ENCODE data around the gene WDFY3.

The WDFY3 gene

GRCh38 chr4:84786478-84786877, 180.0 kb downstream of the WDFY3 start:
- DNase-seq, result no peak

DNA sequence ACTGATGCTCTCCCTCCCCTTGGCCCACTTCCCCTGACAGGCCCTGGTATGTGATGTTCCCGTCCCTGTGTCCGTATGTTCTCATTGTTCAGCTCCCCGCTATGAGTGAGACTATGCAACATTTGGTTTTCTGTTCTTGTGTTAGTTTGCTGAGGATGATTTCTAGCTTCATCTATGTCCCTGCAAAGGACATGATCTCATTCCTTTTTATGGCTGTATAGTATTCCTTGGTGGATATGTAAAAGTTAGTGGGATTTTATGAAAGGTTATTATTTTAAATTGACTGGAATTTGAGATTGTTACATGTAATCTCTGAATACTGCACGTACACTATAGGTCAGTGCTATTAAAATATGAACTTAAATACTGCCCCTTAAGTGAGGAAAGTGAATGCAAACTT, 184.0 kb downstream of the WDFY3 start:
- no peak for DNase-seq

DNA sequence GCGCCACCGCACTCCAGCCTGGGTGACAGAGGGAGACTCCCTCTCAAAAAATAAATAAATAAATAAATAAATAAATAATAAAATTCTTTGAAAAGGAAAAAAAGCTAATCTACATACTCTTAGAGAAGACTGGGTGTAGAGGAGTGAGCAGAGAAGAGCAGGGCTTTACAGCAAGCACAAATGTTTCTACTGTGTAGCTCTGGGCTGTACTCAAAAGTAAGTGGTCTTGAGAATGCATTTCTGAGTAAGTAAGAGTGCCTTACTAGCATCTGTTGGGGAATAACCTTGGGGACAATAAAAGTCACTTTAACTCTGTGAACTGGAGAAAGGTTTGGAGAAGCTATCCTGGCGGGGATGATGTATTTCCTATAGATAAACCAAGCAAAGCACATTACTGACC, 185.8 kb downstream of the WDFY3 start:
- DNase-seq, result no peak

GRCh38 chr4:84778041-84778440, 188.4 kb downstream of the WDFY3 start:
- no peak for DNase-seq

- DNase-seq, result no peak
These were observed 199.3 kb downstream of the WDFY3 start for GRCh38 chr4:84767168-84767567.

DNA sequence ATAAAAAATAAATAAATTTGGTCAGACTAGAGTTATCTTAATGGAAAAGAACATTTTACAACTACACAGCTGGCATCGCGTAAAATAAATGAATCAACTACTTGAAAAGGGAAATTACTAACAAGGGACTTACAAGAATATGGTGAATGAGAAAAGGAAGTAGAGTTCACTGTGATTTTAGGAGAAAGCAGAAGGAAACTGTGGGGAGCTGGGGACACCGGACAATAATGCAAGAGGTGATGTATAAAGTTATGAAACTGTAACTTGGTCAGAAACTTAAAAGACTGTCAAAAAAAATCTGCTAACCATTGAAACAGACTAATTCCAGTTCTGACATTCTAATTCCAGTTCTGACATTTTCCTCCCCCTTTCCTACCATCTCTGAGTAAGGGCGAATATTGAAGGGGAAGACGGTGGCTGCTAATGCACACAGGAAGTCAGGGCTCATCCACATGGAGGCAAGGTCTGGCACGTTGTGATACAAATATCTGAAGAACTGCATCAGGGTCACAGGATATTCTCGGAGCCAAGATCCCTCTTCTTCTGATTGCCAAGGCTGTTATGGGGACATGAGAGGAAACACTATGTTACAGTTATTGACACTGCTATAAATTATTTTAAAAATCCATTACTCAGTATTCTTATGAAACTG, 213.0 kb downstream of the WDFY3 start:
- DNase-seq, result no peak

DNA sequence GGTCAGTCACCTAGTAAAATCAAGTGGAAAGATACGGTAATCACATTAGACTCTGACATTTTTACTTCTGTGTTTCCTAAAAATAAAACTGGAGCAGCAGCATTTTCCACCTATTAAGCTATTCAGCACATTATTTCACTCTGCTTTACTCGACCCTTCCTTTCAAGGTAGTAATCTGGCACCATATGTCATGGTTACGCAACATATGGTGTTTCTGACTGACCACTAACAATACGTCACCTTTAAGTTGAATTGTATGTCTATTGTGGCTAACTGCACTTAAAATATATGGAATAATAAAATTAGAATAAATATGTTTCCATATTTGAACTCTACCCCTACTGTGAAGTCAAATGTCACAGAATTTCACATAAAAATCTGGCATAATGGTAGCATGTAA, 214.8 kb downstream of the WDFY3 start:
- DNase-seq, result no peak

DNA sequence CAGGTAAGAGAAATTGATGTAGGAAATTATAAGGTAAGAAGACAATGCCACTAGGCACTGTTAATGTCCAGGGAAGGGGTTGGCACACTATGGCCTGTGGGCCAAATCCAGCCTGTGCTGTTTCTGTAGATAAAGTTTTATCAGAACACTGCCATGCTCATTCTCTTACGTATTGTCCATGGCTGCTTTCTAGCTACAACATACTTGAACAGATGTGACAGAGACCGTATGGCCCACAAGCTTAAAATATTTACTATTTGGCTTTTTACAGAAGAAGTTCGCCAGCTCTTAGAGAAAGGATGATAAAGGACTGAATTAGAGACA, 215.6 kb downstream of the WDFY3 start:
- no peak for DNase-seq

- DNase-seq, result no peak
These were observed 216.1 kb downstream of the WDFY3 start for GRCh38 chr4:84750260-84750959.

DNA sequence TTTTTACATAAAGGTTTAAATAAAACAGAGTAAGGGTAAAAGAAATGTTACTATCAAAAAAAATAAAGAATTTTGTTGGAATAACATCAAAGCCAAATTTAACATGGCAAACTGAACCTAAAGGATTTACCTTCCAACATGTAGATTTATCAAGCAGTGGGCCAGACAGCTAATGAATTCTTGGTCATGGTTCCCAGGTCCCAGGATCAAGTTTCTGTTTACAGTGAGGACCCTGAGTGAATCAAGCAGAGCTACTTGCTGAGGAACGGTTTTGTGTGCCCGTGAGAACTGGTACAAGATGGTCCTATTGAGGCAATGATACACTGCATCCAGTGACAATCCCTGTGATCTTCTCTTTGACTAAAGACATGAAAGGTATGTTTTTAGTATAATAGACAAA, 226.4 kb downstream of the WDFY3 start:
- DNase-seq, result no peak

DNA sequence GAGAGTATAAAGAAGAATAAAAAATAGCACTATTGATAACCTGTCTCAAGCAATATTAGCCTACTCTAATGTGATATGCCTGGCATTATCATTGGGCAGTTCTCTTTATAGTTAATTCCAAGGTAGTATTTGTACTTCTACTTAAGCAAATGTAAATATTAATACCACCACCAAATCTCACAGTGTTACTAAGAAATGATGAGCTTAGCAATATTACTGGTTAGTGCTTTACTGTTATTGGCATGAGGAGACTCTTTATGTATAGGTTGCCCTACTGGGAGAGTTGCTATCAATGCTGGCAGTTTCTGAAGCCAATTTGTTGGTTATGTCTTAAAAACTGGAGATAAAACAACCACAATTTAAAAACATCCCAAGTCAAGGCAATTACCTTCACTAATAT, 227.9 kb downstream of the WDFY3 start:
- DNase-seq, result no peak

DNA sequence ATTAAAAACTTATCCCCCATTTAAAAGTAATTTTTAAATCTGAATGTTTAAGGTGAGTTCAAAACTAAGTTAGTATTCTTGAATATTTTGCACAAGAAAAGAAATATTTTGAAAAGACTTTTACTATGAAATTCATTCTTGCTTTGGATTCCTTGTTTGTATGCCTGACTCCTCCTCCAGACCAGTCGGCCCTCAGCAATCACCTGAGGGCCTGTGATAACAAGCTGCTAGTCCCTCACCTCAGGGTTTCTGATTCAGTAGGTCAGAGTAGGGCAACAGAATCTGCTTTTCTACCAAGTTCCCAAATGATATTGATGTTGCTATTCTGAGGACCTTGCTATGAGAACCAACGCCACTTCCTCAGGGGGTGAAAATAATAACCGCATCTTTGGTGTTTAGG, 228.8 kb downstream of the WDFY3 start:
- no peak for DNase-seq

- no peak for DNase-seq
These were observed 232.5 kb downstream of the WDFY3 start for GRCh38 chr4:84734037-84734436.

DNA sequence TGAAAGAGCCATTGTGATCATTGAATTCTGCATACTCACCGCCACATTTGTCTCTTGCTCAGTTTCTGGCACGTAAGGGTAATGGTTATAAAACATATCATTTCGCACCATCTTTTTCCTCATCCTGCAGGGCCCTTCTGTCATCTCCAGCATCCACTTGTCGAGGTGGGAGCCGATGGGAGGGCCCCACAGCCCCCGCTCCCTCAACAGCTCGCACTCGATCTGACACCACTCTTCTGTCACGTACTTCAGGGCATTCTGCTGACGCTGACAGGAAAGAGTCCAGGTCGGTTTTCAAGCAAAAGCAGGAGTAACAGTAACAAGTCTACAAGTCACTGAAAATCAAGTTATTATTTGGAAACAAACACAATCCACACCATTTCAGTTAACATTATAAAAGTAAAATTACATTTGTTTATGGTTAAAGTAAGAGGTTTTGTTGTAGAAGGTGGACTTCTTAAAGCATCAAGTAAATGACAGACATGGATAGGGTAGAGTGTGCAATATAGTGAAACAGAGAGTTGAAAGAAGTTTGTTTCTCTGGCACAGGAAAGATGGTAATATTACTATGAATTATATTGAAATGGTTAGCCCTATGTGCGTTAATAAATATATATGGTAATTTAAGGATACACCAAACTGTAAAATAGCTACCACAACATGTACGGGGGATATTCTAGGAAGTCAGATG, 233.0 kb downstream of the WDFY3 start:
- no peak for DNase-seq

DNA sequence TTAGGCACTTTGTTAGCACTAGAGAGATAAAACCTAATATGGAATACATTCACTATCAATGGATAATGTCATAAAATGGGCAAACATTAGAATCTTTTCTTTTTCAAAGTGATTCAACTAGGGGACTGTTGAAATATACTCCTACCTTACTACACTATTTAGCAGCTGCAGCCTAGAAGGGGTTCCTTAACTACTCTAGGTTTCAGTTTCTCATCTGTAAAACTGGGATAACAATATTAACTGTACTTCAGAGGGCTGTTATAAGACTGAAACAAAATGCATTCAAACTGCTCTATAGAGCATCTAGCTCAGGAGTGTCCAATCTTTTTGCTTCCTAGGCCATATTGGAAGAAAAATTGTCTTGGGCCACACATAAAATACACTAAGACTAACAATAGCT, 236.1 kb downstream of the WDFY3 start:
- no peak for DNase-seq

- no peak for DNase-seq
These were observed 239.0 kb downstream of the WDFY3 start for GRCh38 chr4:84727491-84727890.

DNA sequence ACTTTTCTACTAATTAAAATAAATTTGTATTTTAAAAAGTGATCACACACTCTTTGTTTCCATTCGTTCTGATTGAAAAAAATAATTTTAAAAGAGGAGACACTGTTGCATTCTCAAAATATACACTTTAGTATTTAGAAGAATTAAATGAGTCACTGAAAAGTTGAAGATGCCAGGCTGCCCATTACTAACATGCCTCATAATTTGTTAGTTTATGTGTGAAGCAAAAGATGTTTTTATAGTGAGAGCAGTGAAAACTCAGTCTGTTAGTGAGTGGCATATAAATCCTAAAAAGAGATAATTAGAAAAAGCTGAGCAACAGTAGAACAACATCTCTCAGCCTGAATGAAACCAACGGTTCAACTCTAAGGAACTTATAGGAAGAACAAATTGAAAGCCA, 240.1 kb downstream of the WDFY3 start:
- DNase-seq, result no peak

DNA sequence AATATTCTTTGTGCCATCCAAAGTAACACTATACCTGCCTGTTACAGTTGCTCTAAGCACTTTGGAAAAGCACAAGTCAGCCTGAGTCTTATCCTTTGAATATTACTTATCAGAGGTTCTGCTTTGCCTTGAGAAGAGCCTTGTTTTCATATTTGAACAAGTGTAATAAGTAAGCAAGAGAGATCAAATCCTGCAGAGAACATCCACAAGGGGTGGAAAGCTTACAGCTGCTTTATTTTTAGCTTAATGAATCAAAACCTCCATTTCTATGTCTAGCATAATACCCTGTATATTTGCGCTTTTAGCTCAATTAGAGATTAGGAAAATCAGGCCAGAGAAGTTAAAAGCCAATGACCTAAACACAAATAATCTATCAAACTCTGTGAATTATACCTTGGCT, 243.8 kb downstream of the WDFY3 start:
- no peak for DNase-seq

DNA sequence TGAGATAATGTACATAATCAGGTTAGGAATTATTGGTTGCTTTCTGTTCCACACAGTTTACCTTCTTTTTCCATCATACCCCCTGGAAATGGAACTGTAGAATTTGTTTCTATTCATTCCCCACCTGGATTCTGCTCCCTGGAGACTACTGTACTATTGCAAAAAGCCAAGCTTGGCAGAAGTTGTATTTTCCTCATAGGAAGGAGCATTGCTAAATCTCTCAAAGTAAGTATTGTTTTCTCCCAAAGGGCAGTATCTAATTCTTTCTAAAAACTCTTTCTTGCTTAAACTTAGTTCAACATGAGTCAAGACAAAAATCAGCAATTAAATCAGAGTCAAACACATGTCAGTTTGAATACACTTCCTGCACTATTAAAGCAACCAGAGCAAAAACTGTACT, 247.4 kb downstream of the WDFY3 start:
- DNase-seq, result no peak

GRCh38 chr4:84718699-84719098, 247.8 kb downstream of the WDFY3 start:
- no peak for DNase-seq

DNA sequence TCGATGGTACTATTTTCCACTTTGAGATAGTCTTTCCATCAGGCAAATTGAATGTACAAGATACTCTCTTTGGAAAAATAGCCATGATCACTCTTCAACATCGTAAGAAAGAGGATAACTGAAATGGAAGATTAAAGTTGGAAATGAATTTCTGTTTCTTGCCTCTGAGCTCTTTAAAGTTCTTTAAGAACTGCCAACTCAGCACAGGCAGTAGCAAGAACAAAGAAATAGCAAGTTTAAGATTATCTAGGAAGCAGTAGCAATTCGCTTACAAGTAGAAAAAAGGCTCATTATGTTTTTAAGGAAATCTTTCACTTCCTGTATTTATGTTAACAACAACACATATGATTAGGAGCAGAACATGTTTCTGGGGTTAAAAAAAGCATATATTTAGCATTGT, 255.9 kb downstream of the WDFY3 start:
- DNase-seq, result no peak

DNA sequence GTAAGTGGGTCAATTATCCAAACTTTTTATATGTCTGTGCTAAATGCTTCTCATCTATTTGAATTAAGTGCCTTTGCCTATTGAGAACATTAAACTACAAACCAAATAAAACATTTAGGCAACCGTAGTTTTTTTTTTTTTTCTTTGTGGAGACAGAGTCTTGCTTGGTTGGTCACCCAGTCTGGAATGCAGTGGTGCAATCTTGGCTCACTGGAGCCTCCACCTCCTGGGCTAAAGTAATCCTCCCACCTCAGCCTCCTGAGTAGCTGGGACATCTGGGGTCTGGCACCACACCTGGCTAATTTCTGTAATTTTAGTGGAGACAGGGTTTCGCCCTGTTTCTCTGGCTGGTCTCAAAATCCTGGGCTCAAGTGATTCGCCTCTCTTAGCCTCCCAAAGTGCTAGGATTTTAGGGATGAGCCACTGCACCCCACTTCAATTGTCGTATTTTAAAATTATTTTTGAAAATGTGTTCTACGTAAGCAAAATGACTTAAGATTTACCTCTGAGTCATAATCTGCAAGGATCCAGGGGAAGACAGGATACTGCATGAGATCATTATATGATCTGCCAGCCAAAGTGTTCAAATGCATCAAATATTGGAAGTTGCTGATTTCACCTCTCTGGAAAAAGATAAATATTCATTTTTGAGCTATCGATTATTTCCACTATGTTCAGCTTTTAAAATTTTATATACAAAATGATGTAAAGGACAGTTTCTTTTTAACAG, 257.9 kb downstream of the WDFY3 start:
- no peak for DNase-seq

GRCh38 chr4:84706286-84706685, 260.2 kb downstream of the WDFY3 start:
- DNase-seq, result no peak
